ENCODE measurements around the gene PRICKLE4. TPM values are rescaled to one million over a fixed set of nuclear protein-coding genes. Genes with fewer than 3 reads are reported as not detected.

The PRICKLE4 gene
- total and polyA plus RNA-seq, 2 of the 13 experiments (the other 11 are each of a cell fraction or from before 2014, with no cell fraction given) = 0.92 to 1.2 TPM

- TF ChIP-seq ZBTB37 (CRISPR knock-in tag; IDR thresholded peaks at IDR 0.05) (no peak), KDM4B (CRISPR knock-in tag; IDR thresholded peaks at IDR 0.05) (peak; percentile 51; the same call in 1 of the 2 replicates), ETV6 (CRISPR knock-in tag; conservative IDR thresholded peaks at IDR 0.05) (peak; percentile 74; the same call in 1 of the 2 replicates), NCOA1 (CRISPR knock-in tag; IDR thresholded peaks at IDR 0.05) (0 out of 2 replicates have a peak, but pooled peaks have one; percentile 43), BATF2 (CRISPR knock-in tag; IDR thresholded peaks at IDR 0.05) (no peak), RELA (CRISPR knock-in tag; IDR thresholded peaks at IDR 0.05) (0 out of 2 replicates have a peak, but pooled peaks have one; percentile 59), ZNF589 (CRISPR knock-in tag; conservative IDR thresholded peaks at IDR 0.05) (no peak), ZNF607 (CRISPR knock-in tag; IDR thresholded peaks at IDR 0.05; ENCODE audit: borderline replicate concordance) (peak; percentile 84; the same call in 1 of the 2 replicates)
- TF ChIP-seq, protein P1, sequence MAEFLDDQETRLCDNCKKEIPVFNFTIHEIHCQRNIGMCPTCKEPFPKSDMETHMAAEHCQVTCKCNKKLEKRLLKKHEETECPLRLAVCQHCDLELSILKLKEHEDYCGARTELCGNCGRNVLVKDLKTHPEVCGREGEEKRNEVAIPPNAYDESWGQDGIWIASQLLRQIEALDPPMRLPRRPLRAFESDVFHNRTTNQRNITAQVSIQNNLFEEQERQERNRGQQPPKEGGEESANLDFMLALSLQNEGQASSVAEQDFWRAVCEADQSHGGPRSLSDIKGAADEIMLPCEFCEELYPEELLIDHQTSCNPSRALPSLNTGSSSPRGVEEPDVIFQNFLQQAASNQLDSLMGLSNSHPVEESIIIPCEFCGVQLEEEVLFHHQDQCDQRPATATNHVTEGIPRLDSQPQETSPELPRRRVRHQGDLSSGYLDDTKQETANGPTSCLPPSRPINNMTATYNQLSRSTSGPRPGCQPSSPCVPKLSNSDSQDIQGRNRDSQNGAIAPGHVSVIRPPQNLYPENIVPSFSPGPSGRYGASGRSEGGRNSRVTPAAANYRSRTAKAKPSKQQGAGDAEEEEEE (CRISPR knock-in tag; IDR thresholded peaks at IDR 0.05; ENCODE audit: borderline replicate concordance) = no peak
- TF ChIP-seq, protein P2, sequence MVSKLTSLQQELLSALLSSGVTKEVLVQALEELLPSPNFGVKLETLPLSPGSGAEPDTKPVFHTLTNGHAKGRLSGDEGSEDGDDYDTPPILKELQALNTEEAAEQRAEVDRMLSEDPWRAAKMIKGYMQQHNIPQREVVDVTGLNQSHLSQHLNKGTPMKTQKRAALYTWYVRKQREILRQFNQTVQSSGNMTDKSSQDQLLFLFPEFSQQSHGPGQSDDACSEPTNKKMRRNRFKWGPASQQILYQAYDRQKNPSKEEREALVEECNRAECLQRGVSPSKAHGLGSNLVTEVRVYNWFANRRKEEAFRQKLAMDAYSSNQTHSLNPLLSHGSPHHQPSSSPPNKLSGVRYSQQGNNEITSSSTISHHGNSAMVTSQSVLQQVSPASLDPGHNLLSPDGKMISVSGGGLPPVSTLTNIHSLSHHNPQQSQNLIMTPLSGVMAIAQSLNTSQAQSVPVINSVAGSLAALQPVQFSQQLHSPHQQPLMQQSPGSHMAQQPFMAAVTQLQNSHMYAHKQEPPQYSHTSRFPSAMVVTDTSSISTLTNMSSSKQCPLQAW (CRISPR knock-in tag; IDR thresholded peaks at IDR 0.05) = peak; percentile 90
These were observed 45.0 kb upstream of the PRICKLE4 start, which contains the start of gene TFEB (continued) for GRCh38 chr6:41735427-41736185.

Data from HepG2 (cell line).